K562 (cell line): ENCODE data around the gene SKIL.

ENCODE experiments used
- ETV6 ChIP-seq, 3 experiments: fragments of 150-350 bp in 1 of 3; sonication (generic) in 1 of 3; formaldehyde crosslinking in 1 of 3; IDR thresholded peaks; 2 replicates each; pipeline versions ENCODE4 v1.6.1 to v1.8.0; 2014 to 2022; ENCODE audit warnings: borderline replicate concordance in 2 of 3, low read depth in 2 of 3, antibody characterized with exemption in 1 of 3, low read length in 1 of 3, mild to moderate bottlenecking in 1 of 3, missing genetic modification reagents in 1 of 3
- NRF1 ChIP-seq, 2 experiments: fragments of 450-650 bp; IDR thresholded peaks in 1 of 2; conservative IDR thresholded peaks in 1 of 2; 2 replicates each; pipeline ENCODE4 v1.6.1; 2014; ENCODE audit warnings: mild to moderate bottlenecking in 2 of 2
- POLR2AphosphoS2 ChIP-seq: IDR thresholded peaks from 2 replicates; pipeline ENCODE4 v1.6.1; 2012; ENCODE audit warnings: low read length, improper control_type of control experiment
- SMAD1 ChIP-seq: fragments of 150-350 bp; IDR thresholded peaks from 2 replicates; pipeline ENCODE4 v1.6.1; 2014; ENCODE audit warnings: low read length, low read depth; ENCODE audit not compliant: partially characterized antibody
- ZNF224 ChIP-seq: sonication (generic); formaldehyde crosslinking; IDR thresholded peaks from 2 replicates; pipeline ENCODE4 v1.8.0; 2022; ENCODE audit warnings: mild to moderate bottlenecking, missing genetic modification reagents
- TF ChIP-seq, protein P1 (sequence below), 3 experiments: fragments of 200-800 bp in 1 of 3; fragments of 250-450 bp in 1 of 3; fragments of 450-650 bp in 1 of 3; sonication (Bioruptor Pico) in 1 of 3; sonication (Bioruptor generic) in 1 of 3; formaldehyde crosslinking in 1 of 3; IDR thresholded peaks; 2 replicates each; pipeline versions ENCODE4 v1.6.1 to v1.8.0; 2016 to 2022; ENCODE audit warnings: mild to moderate bottlenecking in 2 of 3, missing genetic modification characterization in 2 of 3, missing compliant biosample characterization in 1 of 3, moderate library complexity in 1 of 3

DNA sequence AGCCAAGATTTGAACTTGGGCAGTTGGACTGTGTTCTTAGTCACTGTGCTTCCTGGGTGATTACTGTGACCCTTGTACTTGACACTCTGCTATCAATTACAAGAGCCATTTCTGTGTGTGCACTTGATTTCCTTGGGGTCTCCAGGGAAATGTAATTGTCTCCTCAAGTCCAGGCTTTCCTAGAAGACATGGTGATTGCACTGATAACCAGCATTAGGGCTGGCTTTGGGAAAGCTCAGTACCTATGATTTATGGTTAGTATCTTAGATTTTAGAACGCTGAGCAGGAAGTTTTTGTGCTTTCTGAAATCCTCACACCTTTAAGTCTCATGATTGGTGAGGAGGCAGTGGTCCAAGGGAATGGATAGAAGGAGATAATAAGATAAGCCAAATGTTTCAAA lies 59.6 kb downstream of the SKIL start:
- TF ChIP-seq, protein P1, sequence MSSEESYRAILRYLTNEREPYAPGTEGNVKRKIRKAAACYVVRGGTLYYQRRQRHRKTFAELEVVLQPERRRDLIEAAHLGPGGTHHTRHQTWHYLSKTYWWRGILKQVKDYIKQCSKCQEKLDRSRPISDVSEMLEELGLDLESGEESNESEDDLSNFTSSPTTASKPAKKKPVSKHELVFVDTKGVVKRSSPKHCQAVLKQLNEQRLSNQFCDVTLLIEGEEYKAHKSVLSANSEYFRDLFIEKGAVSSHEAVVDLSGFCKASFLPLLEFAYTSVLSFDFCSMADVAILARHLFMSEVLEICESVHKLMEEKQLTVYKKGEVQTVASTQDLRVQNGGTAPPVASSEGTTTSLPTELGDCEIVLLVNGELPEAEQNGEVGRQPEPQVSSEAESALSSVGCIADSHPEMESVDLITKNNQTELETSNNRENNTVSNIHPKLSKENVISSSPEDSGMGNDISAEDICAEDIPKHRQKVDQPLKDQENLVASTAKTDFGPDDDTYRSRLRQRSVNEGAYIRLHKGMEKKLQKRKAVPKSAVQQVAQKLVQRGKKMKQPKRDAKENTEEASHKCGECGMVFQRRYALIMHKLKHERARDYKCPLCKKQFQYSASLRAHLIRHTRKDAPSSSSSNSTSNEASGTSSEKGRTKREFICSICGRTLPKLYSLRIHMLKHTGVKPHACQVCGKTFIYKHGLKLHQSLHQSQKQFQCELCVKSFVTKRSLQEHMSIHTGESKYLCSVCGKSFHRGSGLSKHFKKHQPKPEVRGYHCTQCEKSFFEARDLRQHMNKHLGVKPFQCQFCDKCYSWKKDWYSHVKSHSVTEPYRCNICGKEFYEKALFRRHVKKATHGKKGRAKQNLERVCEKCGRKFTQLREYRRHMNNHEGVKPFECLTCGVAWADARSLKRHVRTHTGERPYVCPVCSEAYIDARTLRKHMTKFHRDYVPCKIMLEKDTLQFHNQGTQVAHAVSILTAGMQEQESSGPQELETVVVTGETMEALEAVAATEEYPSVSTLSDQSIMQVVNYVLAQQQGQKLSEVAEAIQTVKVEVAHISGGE (CRISPR knock-in tag; IDR thresholded peaks at IDR 0.05), result no peak
- TF ChIP-seq ETV6 (IDR thresholded peaks at IDR 0.05; ENCODE audit: borderline replicate concordance in 1 of 2, low read depth in 2 of 2, low read length in 1 of 2) (no peak), ETV6 (CRISPR knock-in tag; IDR thresholded peaks at IDR 0.05; ENCODE audit: borderline replicate concordance) (no peak), ZNF224 (CRISPR knock-in tag) (no peak), SMAD1 (no peak), POLR2AphosphoS2 (no peak), NRF1 (conservative IDR thresholded peaks at IDR 0.05 in 1 of 2, IDR thresholded peaks at IDR 0.05 in 1 of 2) (no peak)
